ENCODE results near the gene OR9K2.
A peak's percentile ranks its signal among the peaks of the same experiment; 100 is the strongest.
"Not testable (repeated sequence)": the region's sequence is repeated elsewhere in the genome, so short reads cannot be mapped to it uniquely, and the experiment has no call there.

The OR9K2 gene, protein sequence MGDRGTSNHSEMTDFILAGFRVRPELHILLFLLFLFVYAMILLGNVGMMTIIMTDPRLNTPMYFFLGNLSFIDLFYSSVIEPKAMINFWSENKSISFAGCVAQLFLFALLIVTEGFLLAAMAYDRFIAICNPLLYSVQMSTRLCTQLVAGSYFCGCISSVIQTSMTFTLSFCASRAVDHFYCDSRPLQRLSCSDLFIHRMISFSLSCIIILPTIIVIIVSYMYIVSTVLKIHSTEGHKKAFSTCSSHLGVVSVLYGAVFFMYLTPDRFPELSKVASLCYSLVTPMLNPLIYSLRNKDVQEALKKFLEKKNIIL

DNA sequence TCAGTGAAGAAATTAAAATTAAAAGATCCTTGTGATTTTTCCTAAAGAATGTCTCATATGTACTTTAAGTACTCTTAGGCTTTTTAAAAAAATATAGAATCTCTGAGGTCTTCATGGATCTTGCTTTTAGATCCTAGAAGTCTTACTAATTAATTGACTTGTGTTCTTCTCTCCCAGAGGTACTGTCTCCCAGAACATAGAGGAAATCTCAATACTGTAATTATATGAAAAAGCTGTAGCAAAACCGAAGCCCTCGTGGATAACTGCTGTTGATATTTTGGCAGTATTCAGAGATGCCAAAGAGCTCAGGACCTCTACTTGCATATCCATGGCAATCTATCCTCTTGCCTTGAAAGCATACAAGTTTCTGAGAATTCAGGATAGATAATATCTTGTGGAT lies at the start of gene OR9K2:
TSS of gene OR9K2 (plus strand) at position 301 of the 400 bp plus-strand sequence. CDS start 3,429 bp downstream, outside the sequence.
- no peak for DNase-seq (ENCODE audit: low spot score)

DNA sequence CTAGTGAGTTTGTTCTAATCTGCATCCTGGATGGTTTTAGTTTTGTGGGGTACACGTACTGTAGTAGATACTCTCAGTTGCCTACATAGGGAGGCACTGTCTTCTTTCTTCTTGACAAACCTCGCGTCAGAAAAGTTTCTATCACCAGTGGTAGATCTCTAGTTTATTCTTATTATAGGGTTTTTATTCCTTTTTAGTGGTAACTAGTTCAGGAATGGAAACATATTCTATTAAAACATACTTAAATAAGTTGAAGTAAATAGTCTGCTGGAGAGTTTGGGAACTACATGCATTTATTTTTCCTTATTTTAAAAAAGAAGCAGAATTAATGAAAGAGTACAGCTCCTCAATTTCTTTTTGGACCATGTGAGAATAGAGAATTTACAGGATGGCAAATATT lies 33.6 kb upstream of the OR9K2 start:
- no peak for DNase-seq (ENCODE audit: low spot score)

DNA sequence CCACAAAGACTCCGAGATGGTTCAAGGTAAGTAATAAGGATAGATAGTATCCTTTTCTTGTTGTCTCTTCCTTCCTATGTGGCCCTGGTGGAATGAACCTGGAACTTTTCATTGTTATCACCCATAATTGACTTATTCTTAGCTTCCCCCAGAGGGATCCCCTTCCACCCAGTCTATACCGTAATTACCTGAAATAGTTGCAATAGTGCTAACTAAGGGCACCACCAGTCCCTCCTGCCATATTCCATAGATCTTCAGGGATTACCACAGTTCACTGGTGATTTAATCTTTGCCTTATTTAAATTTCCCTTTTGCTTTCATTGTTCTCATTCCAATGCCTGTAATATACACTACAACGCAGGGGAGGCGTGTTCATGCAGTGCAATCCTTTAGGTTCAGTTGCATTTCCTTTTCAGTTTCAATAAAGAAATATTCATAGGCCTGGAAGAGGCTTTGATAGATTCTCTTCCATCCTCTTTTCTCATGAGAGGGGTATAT lies 13.8 kb upstream of the OR9K2 start:
- DNase-seq (ENCODE audit: low spot score) = no peak

DNA sequence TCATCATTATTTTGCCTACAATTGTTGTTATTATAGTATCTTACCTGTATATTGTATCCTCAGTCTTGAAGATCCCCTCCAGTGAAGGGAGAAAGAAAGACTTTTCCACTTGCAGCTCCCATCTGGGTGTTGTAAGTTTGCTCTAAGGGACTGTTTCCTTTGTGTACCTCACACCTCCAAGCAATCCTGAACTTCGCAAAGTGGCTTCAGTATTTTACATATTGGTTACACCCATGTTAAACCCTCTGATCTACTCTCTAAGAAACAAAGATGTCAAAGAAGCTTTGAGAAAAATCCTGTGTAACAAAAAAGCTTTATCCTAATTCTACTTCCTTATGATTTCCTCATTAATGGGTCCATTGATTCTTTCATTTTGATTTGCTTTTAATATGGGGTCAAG lies 10.1 kb upstream of the OR9K2 start:
- DNase-seq (ENCODE audit: low spot score) = no peak

DNA sequence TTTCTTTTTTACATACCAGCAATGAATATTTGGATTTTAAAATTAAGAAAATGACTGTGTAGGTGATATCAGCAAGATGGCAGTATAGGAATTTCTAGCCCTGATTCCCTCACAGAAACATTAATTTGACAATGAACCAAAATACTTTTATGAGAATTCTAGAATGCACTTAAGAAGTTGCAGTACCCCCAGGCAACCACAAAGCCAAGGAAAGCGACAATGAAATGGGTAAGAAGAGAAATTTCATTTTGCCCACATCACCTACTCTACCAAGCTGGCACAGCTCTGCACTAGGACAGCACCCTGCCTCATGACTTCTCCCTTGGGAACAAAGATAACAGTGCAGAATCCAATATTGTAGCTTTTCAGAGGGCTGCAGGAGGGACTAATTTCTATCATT lies 6.6 kb downstream of the OR9K2 start:
- DNase-seq (ENCODE audit: low spot score) = no peak

DNA sequence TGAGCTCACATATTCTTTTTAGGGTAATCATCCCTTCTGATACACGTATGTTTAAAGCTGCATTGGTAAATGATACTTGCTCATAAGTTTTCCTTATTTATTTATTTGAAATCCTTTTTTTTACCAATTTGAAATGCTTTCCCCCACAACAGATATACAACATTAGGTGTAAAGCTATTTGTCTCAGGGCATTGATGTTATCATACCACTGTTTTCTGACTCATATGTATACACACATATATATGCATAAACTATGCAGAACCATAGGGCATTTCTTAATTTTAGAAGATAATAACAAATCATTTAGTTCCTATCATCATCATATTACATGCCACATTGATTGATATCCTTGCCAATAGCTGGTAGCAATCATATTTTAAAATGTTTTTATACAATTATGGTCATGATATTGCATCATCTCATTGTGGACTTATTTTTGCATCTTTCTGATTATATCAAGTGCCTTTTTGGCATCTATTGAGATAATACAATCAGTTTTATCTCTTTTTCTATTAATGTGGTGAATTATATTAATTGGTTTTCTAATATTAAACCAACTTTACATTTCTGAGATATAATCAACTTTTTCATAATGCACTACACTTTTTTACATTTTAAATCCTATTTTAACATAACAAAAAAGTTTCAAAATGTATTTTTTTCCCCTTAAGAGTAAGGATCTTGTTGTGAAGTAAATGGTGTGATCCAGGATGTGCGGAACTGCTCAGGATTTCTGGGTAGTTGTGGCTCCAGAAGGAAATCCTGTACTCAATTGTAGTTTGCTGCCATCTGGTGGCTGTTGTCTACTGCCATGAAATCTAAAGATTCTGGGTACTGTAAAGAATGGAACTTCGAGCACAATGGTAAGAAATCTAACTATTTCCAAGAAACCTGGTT lies 16.7 kb downstream of the OR9K2 start:
- peak; percentile 46 for DNase-seq (ENCODE audit: low spot score)

DNA sequence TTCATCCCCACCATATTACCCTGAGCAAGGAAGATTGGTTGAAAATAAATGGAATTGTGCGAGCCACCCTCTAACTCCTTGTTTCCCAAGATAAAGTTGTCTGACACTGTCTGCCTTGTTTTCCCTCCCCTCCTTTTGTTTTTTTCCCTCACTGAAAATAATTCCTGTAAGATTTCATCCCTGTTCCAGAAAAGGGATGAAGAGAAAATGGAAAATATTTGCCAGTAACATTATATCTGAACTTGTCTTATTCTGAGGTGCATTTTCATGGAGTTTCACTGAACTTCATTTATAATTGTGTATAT lies 17.3 kb downstream of the OR9K2 start:
- no peak for DNase-seq (ENCODE audit: low spot score)

DNA sequence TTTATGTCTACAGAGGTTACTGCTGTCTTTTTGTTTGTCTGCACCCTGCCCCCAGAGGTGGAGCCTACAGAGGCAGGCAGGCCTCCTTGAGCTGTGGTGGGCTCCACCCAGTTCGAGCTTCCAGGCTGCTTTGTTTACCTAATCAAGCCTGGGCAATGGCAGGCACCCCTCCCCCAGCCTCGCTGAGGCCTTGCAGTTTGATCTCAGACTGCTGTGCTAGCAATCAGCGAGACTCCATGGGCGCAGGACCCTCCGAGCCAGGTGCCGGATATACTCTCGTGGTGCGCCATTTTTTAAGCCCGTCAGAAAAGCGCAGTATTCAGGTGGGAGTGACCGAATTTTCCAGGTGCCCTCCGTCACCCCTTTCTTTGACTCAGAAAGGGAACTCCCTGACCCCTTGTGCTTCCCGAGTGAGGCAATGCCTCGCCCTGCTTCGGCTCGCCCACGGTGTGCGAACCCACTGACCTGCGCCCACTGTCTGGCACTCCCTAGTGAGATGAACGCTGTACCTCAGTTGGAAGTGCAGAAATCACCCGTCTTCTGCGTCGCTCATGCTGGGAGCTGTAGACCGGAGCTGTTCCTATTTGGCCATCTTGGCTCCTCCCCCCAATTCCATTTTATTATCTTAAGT lies 40.9 kb downstream of the OR9K2 start:
- DNase-seq (ENCODE audit: low spot score) = not testable (repeated sequence)

DNA sequence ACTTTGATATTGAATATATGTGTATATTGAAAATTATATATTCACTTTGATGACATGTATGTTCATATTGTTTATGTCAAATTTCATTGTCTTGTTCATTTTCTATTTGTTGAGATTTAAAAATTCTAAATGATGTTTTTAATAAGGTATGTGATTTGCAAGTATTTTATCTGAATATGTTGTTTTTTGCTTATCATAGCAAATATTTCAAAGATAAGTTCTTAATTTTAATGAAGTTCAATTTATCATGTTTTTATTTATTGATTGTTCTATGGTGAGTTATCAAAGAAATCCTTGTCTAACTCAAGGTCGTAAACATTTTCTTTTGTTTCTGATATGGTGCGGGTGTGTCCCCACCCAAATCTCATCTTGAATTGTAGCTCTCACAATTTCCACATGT lies 45.2 kb downstream of the OR9K2 start:
- DNase-seq (ENCODE audit: low spot score) = no peak

DNA sequence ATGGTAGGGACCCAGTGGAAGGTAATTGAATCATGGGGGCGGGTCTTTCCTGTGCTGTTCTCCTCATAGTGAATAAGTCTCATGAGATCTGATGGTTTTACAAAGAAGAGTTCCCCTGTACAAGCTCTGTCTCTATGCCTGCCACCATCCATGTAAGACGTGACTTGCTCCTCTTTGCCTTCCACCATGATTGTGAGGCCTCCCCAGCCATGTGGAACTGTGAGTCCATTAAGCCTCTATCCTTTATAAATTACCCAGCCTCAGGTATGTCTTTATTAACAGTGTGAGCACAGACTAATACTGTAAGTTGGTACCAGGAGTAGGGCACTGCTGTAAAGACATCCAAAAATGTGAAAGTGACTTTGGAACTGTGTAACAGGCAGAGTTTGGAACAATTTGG lies 45.6 kb downstream of the OR9K2 start:
- not testable (repeated sequence) for DNase-seq (ENCODE audit: low spot score)

DNA sequence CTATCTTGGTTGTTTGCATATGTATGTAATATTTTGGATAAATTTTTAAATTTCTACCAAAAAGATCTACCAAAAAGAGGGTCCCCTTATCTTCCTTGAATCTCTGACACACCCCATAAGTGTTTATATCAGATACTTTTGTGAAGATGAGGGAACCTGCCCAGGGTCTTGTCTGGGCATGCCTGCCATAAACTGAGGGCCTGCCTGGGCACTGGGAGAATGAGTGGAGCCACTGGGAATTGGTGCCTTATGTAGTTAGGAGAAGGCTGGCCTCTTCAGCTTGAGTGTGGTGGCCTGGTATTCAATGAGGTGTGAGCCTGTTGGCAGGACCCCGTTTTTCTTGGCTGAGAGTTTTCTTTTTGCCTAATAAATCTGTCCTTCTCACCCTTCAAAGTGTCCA lies 46.5 kb downstream of the OR9K2 start:
- DNase-seq (ENCODE audit: low spot score) = no peak

DNA sequence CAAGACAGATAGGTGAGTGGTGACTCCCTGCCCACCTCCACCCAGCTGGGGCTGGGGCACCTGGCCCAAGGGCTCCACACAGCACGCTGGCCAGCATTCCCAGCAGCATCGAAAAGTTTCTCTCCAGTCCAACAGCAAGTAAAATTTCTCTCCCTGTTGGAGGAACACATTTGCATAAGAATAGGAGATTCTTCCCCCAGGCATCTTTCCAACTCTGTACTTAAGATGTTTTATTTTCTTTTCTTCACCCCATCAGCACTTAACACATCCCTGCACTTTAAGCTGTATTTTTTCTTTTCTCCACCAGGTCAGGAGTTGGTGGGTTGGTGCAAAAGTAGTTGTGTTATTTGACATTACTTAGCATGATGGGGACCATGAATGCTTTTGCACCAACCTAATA lies 47.2 kb downstream of the OR9K2 start:
- no peak for DNase-seq (ENCODE audit: low spot score)
